GM12878 (cell line): ENCODE results near the gene SPAG16. TPM values are rescaled to one million over a fixed set of nuclear protein-coding genes. Genes with fewer than 3 reads are reported as not detected.

Experiments
- ATAC-seq: fragments of 200-7000 bp; cut with Tn5 transposase; 3 replicates; pipeline ENCODE4 v1.9.1; 2020; ENCODE audit warnings: mild to moderate bottlenecking, moderate library complexity
- BruUV-seq: library from RNA; stranded (reverse); fragments of 400-500 nt; replicated peaks from 2 replicates; lab custom pipeline; 2021; lab: Mats Ljungman, UMichigan
- CTCF ChIA-PET: fragments of 300-600 bp; sonication (Branson Sonifier 250); formaldehyde crosslinking; extraction: SDS; loops from one replicate; lab custom pipeline; 2021; ENCODE audit warnings: inconsistent platforms; lab: Yijun Ruan, JAX
- POLR2A ChIA-PET: fragments of 350-600 bp; formaldehyde crosslinking; extraction: SDS; loops from one replicate; lab custom pipeline; 2021; ENCODE audit warnings: inconsistent platforms; lab: Charles Lee
- RAD21 ChIA-PET: fragments of 300-600 bp; sonication (Branson Sonifier 250); formaldehyde crosslinking; loops from one replicate; lab custom pipeline; 2023; ENCODE audit warnings: antibody characterized with exemption; ENCODE audit not compliant: unreplicated experiment; lab: Charles Lee
- SMC1A ChIA-PET: fragments of 300-600 bp; sonication (Branson Sonifier 250); formaldehyde crosslinking; loops from one replicate; lab custom pipeline; 2023; ENCODE audit not compliant: unreplicated experiment, uncharacterized antibody; lab: Charles Lee
- DNase-seq: peaks from one replicate; pipeline ENCODE4 v3.0.0-alpha.2; 2011; ENCODE audit warnings: low read depth, low spot score
- FAIRE-seq: peaks from 3 replicates; lab custom pipeline; 2011; peaks lifted over from hg19 to GRCh38; lab: Jason Lieb, UNC
- H2AFZ ChIP-seq: 2 replicates; pipeline ENCODE4 v1.6.0; 2011; ENCODE audit warnings: low read depth, low read length, control low read depth; ENCODE audit not compliant: control insufficient read depth
- H3K27ac ChIP-seq: 2 replicates; pipeline ENCODE4 v1.5.1; 2011; ENCODE audit warnings: control low read depth; ENCODE audit not compliant: control insufficient read depth, insufficient read depth
- H3K27me3 ChIP-seq, 2 experiments: replicated peaks in 1 of 2; 2 replicates each; pipeline versions ENCODE4 v1.6.0 to v1.6.1; 2011; ENCODE audit warnings: low read length in 1 of 2; ENCODE audit not compliant: control insufficient read depth in 2 of 2, insufficient read depth in 2 of 2
- H3K36me3 ChIP-seq, 2 experiments: 2 replicates each; pipeline ENCODE4 v1.5.1; 2011; ENCODE audit warnings: low read length in 1 of 2; ENCODE audit not compliant: control insufficient read depth in 2 of 2, insufficient read depth in 2 of 2
- H3K4me1 ChIP-seq: 2 replicates; pipeline ENCODE4 v1.6.1; 2011; ENCODE audit warnings: mild to moderate bottlenecking, low read length, moderate library complexity, mixed read lengths; ENCODE audit not compliant: control insufficient read depth, insufficient read depth
- H3K4me2 ChIP-seq: 2 replicates; pipeline ENCODE4 v1.6.0; 2011; ENCODE audit warnings: control low read depth; ENCODE audit not compliant: control insufficient read depth, insufficient read depth
- H3K4me3 ChIP-seq: fragments of 200-600 bp; sonication (generic); 2 replicates; pipeline ENCODE4 v1.5.1; 2016
- H3K79me2 ChIP-seq: 2 replicates; pipeline ENCODE4 v1.6.0; 2011; ENCODE audit warnings: low read length; ENCODE audit not compliant: control insufficient read depth, insufficient read depth
- H3K9ac ChIP-seq: 2 replicates; pipeline ENCODE4 v1.8.0; 2011; ENCODE audit warnings: low read length, control low read depth, mixed read lengths; ENCODE audit not compliant: control insufficient read depth, insufficient read depth
- H3K9me3 ChIP-seq: replicated peaks from 3 replicates; pipeline ENCODE4 v1.5.1; 2011; ENCODE audit warnings: mild to moderate bottlenecking, low read length; ENCODE audit not compliant: control insufficient read depth, insufficient read depth
- H4K20me1 ChIP-seq: 2 replicates; pipeline ENCODE4 v1.6.0; 2011; ENCODE audit not compliant: control insufficient read depth, insufficient read depth
- ASH2L ChIP-seq: fragments of 300-600, 200-600 bp; sonication (generic); IDR thresholded peaks from 2 replicates; pipeline ENCODE4 v1.6.1; 2017; ENCODE audit warnings: low read depth, mild to moderate bottlenecking, borderline replicate concordance
- ATF3 ChIP-seq: IDR thresholded peaks from 2 replicates; pipeline ENCODE4 v1.6.1; 2011; ENCODE audit warnings: low read depth, mild to moderate bottlenecking, low read length, moderate library complexity, borderline replicate concordance; ENCODE audit errors: extremely low read depth
- CBFB ChIP-seq: IDR thresholded peaks from 2 replicates; pipeline ENCODE4 v1.6.1; 2016; ENCODE audit warnings: antibody characterized with exemption, low read depth
- CEBPB ChIP-seq, 2 experiments: fragments of 150-350 bp in 1 of 2; IDR thresholded peaks; 2 replicates each; pipeline ENCODE4 v1.6.1; 2012 to 2014; ENCODE audit warnings: low read depth in 2 of 2, low read length in 2 of 2, borderline replicate concordance in 1 of 2, inconsistent platforms in 1 of 2
- CEBPZ ChIP-seq: fragments of 150-350 bp; IDR thresholded peaks from 2 replicates; pipeline ENCODE4 v1.6.1; 2016; ENCODE audit warnings: low read depth, low read length
- ESRRA ChIP-seq: IDR thresholded peaks from 2 replicates; pipeline ENCODE4 v1.6.1; 2012; ENCODE audit warnings: mild to moderate bottlenecking, low read length, improper control_type of control experiment
- NFYA ChIP-seq: IDR thresholded peaks from 2 replicates; pipeline ENCODE4 v1.6.1; 2011; ENCODE audit warnings: low read depth, mild to moderate bottlenecking, low read length, improper control_type of control experiment, borderline replicate concordance
- NKRF ChIP-seq: fragments of 450-650 bp; conservative IDR thresholded peaks from 2 replicates; pipeline ENCODE4 v1.6.1; 2017; ENCODE audit warnings: mild to moderate bottlenecking, moderate library complexity
- NR2C2 ChIP-seq: IDR thresholded peaks from 2 replicates; pipeline ENCODE4 v1.6.1; 2011; ENCODE audit warnings: borderline replicate concordance, low read depth; ENCODE audit not compliant: control insufficient read depth, insufficient read length
- PAX5 ChIP-seq: IDR thresholded peaks from 2 replicates; pipeline ENCODE4 v1.6.1; 2011; ENCODE audit warnings: low read depth, low read length, borderline replicate concordance
- RAD51 ChIP-seq: fragments of 450-650 bp; IDR thresholded peaks from 2 replicates; pipeline ENCODE4 v1.6.1; 2016; ENCODE audit warnings: moderate library complexity, mild to moderate bottlenecking, inconsistent platforms
- SIN3A ChIP-seq: IDR thresholded peaks from 2 replicates; pipeline ENCODE4 v1.6.1; 2012; ENCODE audit warnings: low read depth, low read length, improper control_type of control experiment
- SP1 ChIP-seq: IDR thresholded peaks from one replicate; pipeline ENCODE4 v1.6.1; 2011; ENCODE audit warnings: low read depth, low read length
- ZNF24 ChIP-seq: fragments of 450-650 bp; IDR thresholded peaks from 2 replicates; pipeline ENCODE4 v1.6.1; 2017; ENCODE audit warnings: antibody characterized with exemption, mild to moderate bottlenecking
- ZNF687 ChIP-seq: fragments of 450-650 bp; IDR thresholded peaks from 2 replicates; pipeline ENCODE4 v1.6.1; 2017; ENCODE audit warnings: mild to moderate bottlenecking, moderate library complexity
- ZSCAN29 ChIP-seq: fragments of 450-650 bp; IDR thresholded peaks from 2 replicates; pipeline ENCODE4 v1.6.1; 2017; ENCODE audit warnings: mild to moderate bottlenecking, moderate library complexity
- WGBS: methylation state at CpG from one replicate; pipeline ENCODE4 v1.1.6; 2016; ENCODE audit warnings: low lambda C conversion rate; ENCODE audit not compliant: insufficient replicate concordance, insufficient coverage; ENCODE audit errors: missing lambda C conversion rate; 5-methylcytosine and 5-hydroxymethylcytosine counted together
- in situ Hi-C: fragments of 300-500 bp; cut with MboI; formaldehyde crosslinking; loops from 9 replicates; pipeline ENCODE4 v1.14.3; 2018; ENCODE audit warnings: mixed read lengths
- intact Hi-C: fragments of 100-400 bp; cut with micrococcal nuclease; formaldehyde crosslinking; loops from one replicate; pipeline ENCODE4 v1.14.2; 2022; ENCODE audit not compliant: unreplicated experiment
- polyA plus RNA-seq, 11 experiments: library from polyadenylated mRNA; depleted of rRNA in 4 of 11; unstranded in 6 of 11; stranded (reverse) in 5 of 11; fragments of >200 nt; fragmentation: Nextera tagmentation in 4 of 11; fragmentation: Illumina TruSeq in 1 of 11; extraction: Ambion mirVana in 4 of 11; extraction: Trizol in 1 of 11; gene quantifications; 1 replicate in 1 of 11; 2 replicates in 10 of 11; pipeline versions ENCODE4 v1.2.1 to v1.2.3, GENCODE V29; 2011 to 2016; ENCODE audit warnings: inconsistent platforms in 2 of 11, missing spikeins in 2 of 11, low read depth in 1 of 11
- total RNA-seq, 4 experiments: library from RNA; depleted of rRNA in 3 of 4; stranded (reverse); fragments of >200 nt in 3 of 4; fragmentation: Illumina TruSeq in 1 of 4; extraction: Trizol in 1 of 4; gene quantifications; 2 replicates each; pipeline versions ENCODE4 v1.2.1 to v1.2.3, GENCODE V29; 2013 to 2021

The SPAG16 gene
- total and polyA plus RNA-seq, 10 of the 15 experiments (the other 5 are each of a cell fraction or from before 2014, with no cell fraction given) = 6.0 to 25.0 (median 15.2) TPM

GRCh38 chr2:214395040-214395439 lies 1110.8 kb downstream of the SPAG16 start:
- CTCF ChIA-PET = no interaction called here
- Histone ChIP-seq H3K9me3 (no peaks in the 10 kb centered on the region), H3K4me1 (no peaks in the 10 kb centered on the region), H3K4me2 (no peak overlapping the region), H4K20me1 (no peaks in the 10 kb centered on the region), H3K36me3 (no peaks in the 10 kb centered on the region), H3K9ac (no peak overlapping the region), H3K27ac (no peak overlapping the region), H2AFZ (no peak overlapping the region), H3K79me2 (no peaks in the 10 kb centered on the region), H3K27me3 (no peaks in the 10 kb centered on the region), H3K4me3 (no peak overlapping the region)
- FAIRE-seq (no peak), DNase-seq (no peak), ATAC-seq (no peak)
- intact Hi-C loops (no loop called here), in situ Hi-C loops (no loop called here)
- no TSS peak for BruUV-seq
- SMC1A ChIA-PET = interaction anchor here (1.2 kb wide), 1 partner anchor 20 kb away, joined by 3 read pairs; no protein-coding TSS in a partner anchor
- POLR2A ChIA-PET = no interaction called here
- WGBS = 0% methylated on average over 1 of the region's 1 CpG
- RAD21 ChIA-PET = no interaction called here
- TF ChIP-seq ZNF24 (no peak), NKRF (no peak), ESRRA (no peak), NR2C2 (no peak), CBFB (no peak), CEBPB (IDR thresholded peaks at IDR 0.05; ENCODE audit: borderline replicate concordance in 1 of 2, low read depth in 2 of 2, low read length in 2 of 2) (no peak), ZSCAN29 (no peak), SIN3A (no peak), RAD51 (no peak), CEBPZ (no peak), ZNF687 (no peak), SP1 (no peak), ATF3 (no peak), NFYA (no peak), ASH2L (no peak), PAX5 (no peak)
